ENCODE data around the gene XXYLT1. TPM values are rescaled to one million over a fixed set of nuclear protein-coding genes. Genes with fewer than 3 reads are reported as not detected.

Gene XXYLT1
- total RNA-seq, 1 donor from 2014 or later = 8.9 TPM

GRCh38 chr3:195254454-195255175, 16.3 kb downstream of the XXYLT1 start:
- intact Hi-C loops (cut with DNase I) = no loop called here
- H3K27me3 ChIP-seq (ENCODE audit: low read depth) = no peaks in the 10 kb centered on the region
- H3K9me3 ChIP-seq = no peaks in the 10 kb centered on the region
- peaks cover 17% of the 10 kb centered on the region for H3K4me1 ChIP-seq
- TF ChIP-seq, protein P1, sequence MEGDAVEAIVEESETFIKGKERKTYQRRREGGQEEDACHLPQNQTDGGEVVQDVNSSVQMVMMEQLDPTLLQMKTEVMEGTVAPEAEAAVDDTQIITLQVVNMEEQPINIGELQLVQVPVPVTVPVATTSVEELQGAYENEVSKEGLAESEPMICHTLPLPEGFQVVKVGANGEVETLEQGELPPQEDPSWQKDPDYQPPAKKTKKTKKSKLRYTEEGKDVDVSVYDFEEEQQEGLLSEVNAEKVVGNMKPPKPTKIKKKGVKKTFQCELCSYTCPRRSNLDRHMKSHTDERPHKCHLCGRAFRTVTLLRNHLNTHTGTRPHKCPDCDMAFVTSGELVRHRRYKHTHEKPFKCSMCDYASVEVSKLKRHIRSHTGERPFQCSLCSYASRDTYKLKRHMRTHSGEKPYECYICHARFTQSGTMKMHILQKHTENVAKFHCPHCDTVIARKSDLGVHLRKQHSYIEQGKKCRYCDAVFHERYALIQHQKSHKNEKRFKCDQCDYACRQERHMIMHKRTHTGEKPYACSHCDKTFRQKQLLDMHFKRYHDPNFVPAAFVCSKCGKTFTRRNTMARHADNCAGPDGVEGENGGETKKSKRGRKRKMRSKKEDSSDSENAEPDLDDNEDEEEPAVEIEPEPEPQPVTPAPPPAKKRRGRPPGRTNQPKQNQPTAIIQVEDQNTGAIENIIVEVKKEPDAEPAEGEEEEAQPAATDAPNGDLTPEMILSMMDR (IDR thresholded peaks at IDR 0.05) = no peak
- H3K36me3 ChIP-seq = no peaks in the 10 kb centered on the region
- H3K4me3 ChIP-seq = no peak overlapping the region
- ATAC-seq (no peak), DNase-seq (no peak)
- no peak overlapping the region for H3K27ac ChIP-seq

- H3K27ac ChIP-seq = no peak overlapping the region
- no peak overlapping the region for H3K4me3 ChIP-seq
- H3K27me3 ChIP-seq (ENCODE audit: low read depth) = no peaks in the 10 kb centered on the region
- TF ChIP-seq, protein P1 (IDR thresholded peaks at IDR 0.05) = no peak
- H3K9me3 ChIP-seq = no peaks in the 10 kb centered on the region
- intact Hi-C loops (cut with DNase I) = no loop called here
- peaks cover 11% of the 10 kb centered on the region for H3K4me1 ChIP-seq
- ATAC-seq (no peak), DNase-seq (no peak)
- H3K36me3 ChIP-seq = no peaks in the 10 kb centered on the region
These were observed 17.0 kb downstream of the XXYLT1 start for GRCh38 chr3:195253923-195254432.

DNA sequence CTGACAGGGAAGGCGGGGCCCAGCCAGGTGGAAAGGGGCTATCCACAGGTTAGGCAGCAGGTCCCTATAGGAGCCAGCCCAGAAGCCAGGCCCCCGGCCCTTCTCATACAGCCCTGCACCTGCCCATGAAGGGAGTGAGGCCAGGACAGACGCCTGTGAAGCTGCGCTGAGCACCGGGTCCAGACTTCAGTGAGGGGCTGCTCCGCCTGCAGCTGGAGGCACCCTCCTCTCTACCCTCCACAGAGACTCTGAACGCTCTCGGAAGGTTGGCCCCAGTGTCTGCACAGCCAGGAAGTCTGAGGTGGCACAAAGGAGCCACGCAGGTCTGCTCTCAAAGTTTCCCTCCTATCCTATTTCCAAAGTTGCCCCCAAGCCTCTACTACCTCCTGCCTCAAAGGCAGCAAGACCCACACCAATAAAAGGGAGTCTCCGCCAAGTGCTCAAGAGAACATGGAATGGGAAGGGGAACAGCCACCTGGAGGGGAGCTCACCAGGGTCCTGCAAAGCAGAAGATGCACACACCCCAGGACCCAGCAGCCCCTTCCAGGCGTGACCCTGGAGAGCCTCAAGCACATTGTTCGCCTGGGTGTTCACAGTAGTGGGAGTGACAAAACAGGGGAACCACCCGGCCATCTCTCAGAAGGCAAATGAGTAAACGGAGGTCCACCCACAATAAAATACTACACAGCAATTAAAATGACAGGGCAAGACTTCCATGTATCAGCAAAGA, 19.5 kb downstream of the XXYLT1 start:
- no peak overlapping the region for H3K27ac ChIP-seq
- DNase-seq (no peak), ATAC-seq (no peak)
- no peaks in the 10 kb centered on the region for H3K27me3 ChIP-seq (ENCODE audit: low read depth)
- TF ChIP-seq, protein P1 (IDR thresholded peaks at IDR 0.05) = no peak
- no peaks in the 10 kb centered on the region for H3K4me1 ChIP-seq
- no peaks in the 10 kb centered on the region for H3K36me3 ChIP-seq
- intact Hi-C loops (cut with DNase I) = no loop called here
- no peaks in the 10 kb centered on the region for H3K9me3 ChIP-seq
- H3K4me3 ChIP-seq = no peak overlapping the region

DNA sequence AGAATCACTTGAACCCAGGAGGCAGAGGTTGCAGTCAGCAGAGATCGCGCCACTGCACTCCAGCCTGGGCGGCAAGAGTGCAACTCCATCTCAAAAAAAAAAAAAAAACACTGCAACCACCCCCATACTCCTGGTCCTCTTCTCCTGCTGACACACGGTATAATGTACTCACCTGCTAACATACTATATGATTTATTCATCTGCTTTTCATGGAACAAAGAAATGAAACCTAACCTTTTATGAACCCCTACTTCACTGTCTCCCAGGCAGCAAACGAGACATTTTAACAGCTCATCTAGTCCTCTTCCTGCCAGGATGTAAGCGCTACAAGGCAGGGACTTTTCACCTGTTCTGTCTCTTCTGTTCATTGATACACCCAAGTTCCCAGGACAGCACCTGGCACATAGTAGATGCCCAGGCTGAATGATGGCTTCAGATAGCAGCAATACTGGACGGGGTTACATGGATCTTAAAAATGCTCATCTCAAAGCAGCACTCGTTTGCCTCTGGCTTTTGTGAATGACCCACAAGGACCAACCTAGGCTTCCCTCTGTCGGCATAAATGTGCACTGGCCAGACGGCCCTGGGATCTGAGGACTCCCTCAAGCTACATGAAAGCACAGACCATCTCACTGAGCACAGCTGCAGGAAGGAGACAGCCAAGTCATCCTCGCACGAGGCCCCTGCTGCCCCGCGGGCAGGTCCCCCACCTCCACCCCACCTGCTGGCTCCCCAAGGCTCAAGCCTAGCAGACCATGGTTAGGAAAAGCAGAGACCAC, 20.3 kb downstream of the XXYLT1 start:
- ATAC-seq = peak in 1 of 2 donors; percentile 14
- Histone ChIP-seq H3K9me3 (no peaks in the 10 kb centered on the region), H3K4me1 (no peaks in the 10 kb centered on the region), H3K27ac (no peak overlapping the region), H3K36me3 (no peaks in the 10 kb centered on the region), H3K4me3 (no peak overlapping the region), H3K27me3 (ENCODE audit: low read depth) (no peaks in the 10 kb centered on the region)
- TF ChIP-seq, protein P1 (IDR thresholded peaks at IDR 0.05) = peak; percentile 27
- DNase-seq = no peak
- intact Hi-C loops (cut with DNase I) = no loop called here

DNA sequence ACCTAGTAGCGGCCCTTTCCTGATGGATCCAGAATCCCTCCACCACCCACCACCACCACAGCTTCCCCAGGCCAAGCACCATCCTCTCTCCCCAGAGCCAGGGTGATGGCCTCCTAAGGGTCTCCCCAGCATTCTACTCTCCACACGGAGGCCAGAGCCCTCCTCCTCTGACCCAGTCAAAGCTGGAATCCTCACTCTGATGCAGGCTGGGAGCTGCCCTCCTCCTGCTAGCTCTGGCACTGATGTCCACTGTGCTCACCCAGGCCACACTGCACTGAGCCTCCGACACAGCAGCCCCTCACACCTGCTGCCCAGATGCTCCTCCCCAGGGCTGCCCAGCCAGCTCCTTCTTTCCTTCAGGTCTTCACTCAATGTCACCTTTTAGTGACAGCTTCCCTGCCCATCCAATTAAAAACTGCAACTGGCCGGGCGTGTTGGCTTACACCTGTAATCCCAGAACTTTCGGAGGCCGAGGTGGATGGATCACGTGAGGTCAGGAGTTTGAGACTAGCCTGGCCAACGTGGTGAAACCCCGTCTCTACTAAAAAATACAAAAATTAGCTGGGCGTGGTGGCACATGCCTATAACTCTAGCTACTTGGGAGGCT, 21.0 kb downstream of the XXYLT1 start:
- DNase-seq (no peak), ATAC-seq (no peak)
- Histone ChIP-seq H3K36me3 (no peaks in the 10 kb centered on the region), H3K4me1 (no peaks in the 10 kb centered on the region), H3K27me3 (ENCODE audit: low read depth) (no peaks in the 10 kb centered on the region), H3K27ac (no peak overlapping the region), H3K9me3 (no peaks in the 10 kb centered on the region), H3K4me3 (no peak overlapping the region)
- TF ChIP-seq, protein P1 (IDR thresholded peaks at IDR 0.05) = no peak
- intact Hi-C loops (cut with DNase I) = no loop called here
